Thyroid gland (tissue), 4 donors: ENCODE measurements around the gene PRDX5. TPM values are rescaled to one million over a fixed set of nuclear protein-coding genes. Genes with fewer than 3 reads are reported as not detected.

Experiments used
- DNase-seq, 2 donors: peaks; one replicate each; pipeline ENCODE4 v3.0.0-alpha.2; 2019
- H3K27ac ChIP-seq, 3 donors: fragments of 200-600 bp; sonication (generic); 1 replicate in 2 of 3; 2 replicates in 1 of 3; pipeline ENCODE4 v1.5.1; 2016 to 2019; ENCODE audit warnings: mild to moderate bottlenecking in 1 of 3, moderate library complexity in 1 of 3
- H3K27me3 ChIP-seq: fragments of 200-600 bp; sonication (generic); one replicate; pipeline ENCODE4 v1.5.1; 2019
- H3K36me3 ChIP-seq, 2 donors: fragments of 200-600 bp; sonication (generic); one replicate each; pipeline ENCODE4 v1.5.1; 2016 to 2019
- H3K4me1 ChIP-seq, 2 donors: fragments of 200-600 bp; sonication (generic); one replicate each; pipeline ENCODE4 v1.5.1; 2017 to 2019
- H3K4me3 ChIP-seq, 3 donors: fragments of 200-600 bp; sonication (generic); replicated peaks in 1 of 3; 1 replicate in 2 of 3; 2 replicates in 1 of 3; pipeline ENCODE4 v1.5.1; 2016; ENCODE audit warnings: mild to moderate bottlenecking in 1 of 3
- H3K9me3 ChIP-seq: fragments of 200-600 bp; sonication (generic); one replicate; pipeline ENCODE4 v1.5.1; 2017
- CTCF ChIP-seq, 6 experiments: fragments of 200-600 bp in 3 of 6; fragments of 450-650 bp in 3 of 6; sonication (generic) in 3 of 6; IDR thresholded peaks; one replicate each; pipeline ENCODE4 v1.5.1; 2016 to 2019; ENCODE audit warnings: antibody characterized with exemption in 6 of 6, mild to moderate bottlenecking in 2 of 6, inconsistent platforms in 1 of 6, moderate library complexity in 1 of 6
- POLR2A ChIP-seq, 2 donors: fragments of 450-650 bp; IDR thresholded peaks; one replicate each; pipeline ENCODE4 v1.6.1; 2017; ENCODE audit warnings: antibody characterized with exemption in 2 of 2, mild to moderate bottlenecking in 2 of 2, moderate library complexity in 1 of 2
- WGBS, 2 donors: methylation state at CpG; one replicate each; pipeline ENCODE4 v1.1.5; 2017; 5-methylcytosine and 5-hydroxymethylcytosine counted together
- intact Hi-C: fragments of 100-400 bp; cut with DNase I; formaldehyde crosslinking; loops from one replicate; pipeline ENCODE4 v1.15.1; 2023
- total RNA-seq, 4 donors: library from RNA; depleted of rRNA; stranded (reverse); fragments of >200 nt; gene quantifications; one replicate each; pipeline ENCODE4 v1.2.3, GENCODE V29; 2016

PRDX5 gene
- total RNA-seq, 4 donors from 2014 or later: 384 to 962 (median 653) TPM

- Histone ChIP-seq H3K4me1 (peaks cover 9 to 31% of the 10 kb centered on the region in 2 donors), H3K4me3 (no peak overlapping the region), H3K27me3 (no peaks in the 10 kb centered on the region), H3K27ac (no peak overlapping the region), H3K9me3 (no peaks in the 10 kb centered on the region), H3K36me3 (no peaks in the 10 kb centered on the region)
- intact Hi-C loops: no loop called here
- no peak for TF ChIP-seq CTCF (IDR thresholded peaks at IDR 0.05)
- no peak for TF ChIP-seq POLR2A (IDR thresholded peaks at IDR 0.05)
- DNase-seq: no peak
- WGBS, 2 donors: 88 to 91% methylated on average over 9 of the region's 9 CpGs
Observed at GRCh38 chr11:64286801-64287159, 31.1 kb upstream of the PRDX5 start.

- no peak for DNase-seq
- WGBS, 2 donors: 93 to 94% methylated on average over 16 to 33 of the region's 33 CpGs
- Histone ChIP-seq H3K36me3 (no peaks in the 10 kb centered on the region), H3K4me1 (peaks cover 9 to 41% of the 10 kb centered on the region in 2 donors), H3K9me3 (no peaks in the 10 kb centered on the region), H3K27ac (no peak overlapping the region), H3K27me3 (peaks cover 4% of the 10 kb centered on the region), H3K4me3 (no peak overlapping the region)
- intact Hi-C loops: no loop called here
- no peak for TF ChIP-seq CTCF (IDR thresholded peaks at IDR 0.05)
- no peak for TF ChIP-seq POLR2A (IDR thresholded peaks at IDR 0.05)
Observed at GRCh38 chr11:64287676-64288352, 30.1 kb upstream of the PRDX5 start.

DNA sequence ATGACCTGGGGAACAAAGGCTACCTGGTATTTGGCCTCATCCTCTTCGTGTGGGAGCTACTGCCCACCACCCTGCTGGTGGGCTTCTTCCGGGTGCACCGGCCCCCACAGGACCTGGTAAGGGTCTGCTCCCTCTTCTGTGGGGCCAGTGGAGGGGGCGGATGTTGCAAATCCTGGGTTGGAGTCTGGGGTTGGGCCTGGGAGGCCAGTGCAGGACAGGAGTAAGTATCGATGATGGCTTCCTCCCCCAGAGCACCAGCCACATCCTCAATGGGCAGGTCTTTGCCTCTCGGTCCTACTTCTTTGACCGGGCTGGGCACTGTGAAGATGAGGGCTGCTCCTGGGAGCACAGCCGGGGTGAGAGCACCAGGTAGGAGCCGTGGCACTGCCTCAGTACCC lies 29.6 kb upstream of the PRDX5 start:
- peaks cover 5% of the 10 kb centered on the region for H3K27me3 ChIP-seq
- no peak for DNase-seq
- intact Hi-C loops: no loop called here
- H3K27ac ChIP-seq: no peak overlapping the region
- peaks cover 9 to 36% of the 10 kb centered on the region in 2 donors for H3K4me1 ChIP-seq
- H3K4me3 ChIP-seq: no peak overlapping the region
- no peaks in the 10 kb centered on the region for H3K36me3 ChIP-seq
- no peaks in the 10 kb centered on the region for H3K9me3 ChIP-seq
- TF ChIP-seq CTCF (IDR thresholded peaks at IDR 0.05) (no peak), POLR2A (IDR thresholded peaks at IDR 0.05) (no peak)
- WGBS, 2 donors: 92% methylated on average over 6 to 7 of the region's 9 CpGs

DNA sequence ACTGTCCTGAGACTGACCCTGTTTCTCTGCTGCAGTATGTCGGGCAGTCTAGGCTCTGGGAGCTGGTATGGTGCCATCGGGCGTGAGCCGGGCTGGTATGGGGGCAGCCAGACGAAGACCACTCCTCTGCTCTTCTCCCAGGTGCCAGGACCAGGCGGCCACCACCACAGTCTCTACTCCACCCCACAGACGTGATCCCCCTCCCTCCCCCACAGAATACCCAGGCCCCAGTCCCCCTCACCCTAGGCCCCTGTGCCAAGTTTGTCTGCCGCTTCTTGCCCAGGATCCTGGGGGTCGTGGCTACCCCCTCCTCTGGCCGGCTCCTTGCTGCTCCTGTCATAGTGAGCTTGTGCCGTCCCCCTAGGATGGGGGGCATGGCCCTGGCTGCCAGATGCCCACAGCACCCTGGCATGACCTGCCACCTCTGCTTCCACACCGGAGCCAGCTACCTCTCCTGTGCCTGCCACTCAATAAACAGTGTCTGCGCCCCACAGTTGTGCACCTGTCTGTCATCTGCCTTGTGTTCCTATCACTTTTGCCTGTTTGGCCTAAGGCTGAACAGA lies 28.8 kb upstream of the PRDX5 start:
- 94 to 95% methylated on average over 11 to 12 of the region's 13 CpGs for WGBS, 2 donors
- Histone ChIP-seq H3K27me3 (peaks cover 5% of the 10 kb centered on the region), H3K4me3 (no peak overlapping the region), H3K27ac (no peak overlapping the region), H3K4me1 (peaks cover 3 to 28% of the 10 kb centered on the region in 2 donors), H3K36me3 (no peaks in the 10 kb centered on the region), H3K9me3 (no peaks in the 10 kb centered on the region)
- intact Hi-C loops: no loop called here
- TF ChIP-seq POLR2A (IDR thresholded peaks at IDR 0.05): no peak
- no peak for TF ChIP-seq CTCF (IDR thresholded peaks at IDR 0.05)
- no peak for DNase-seq
